Adrenal gland (tissue), 12 donors: ENCODE measurements around the gene RMND5B. TPM values are rescaled to one million over a fixed set of nuclear protein-coding genes. Genes with fewer than 3 reads are reported as not detected.

ENCODE experiments used
- DNase-seq, 7 donors: peaks; one replicate each; pipeline ENCODE4 v3.0.0-alpha.2; 2019 to 2020
- H3K27ac ChIP-seq, 5 donors: fragments of 200-600 bp; sonication (generic) in 4 of 5; 1 replicate in 3 of 5; 2 replicates in 2 of 5; pipeline versions ENCODE4 v1.5.1 to v1.8.0; 2016 to 2020; ENCODE audit warnings: mild to moderate bottlenecking in 1 of 5
- H3K27me3 ChIP-seq: fragments of 200-600 bp; 2 replicates; pipeline ENCODE4 v1.8.0; 2021
- H3K36me3 ChIP-seq, 2 donors: fragments of 200-600 bp; replicated peaks in 1 of 2; 1 replicate in 1 of 2; 2 replicates in 1 of 2; pipeline versions ENCODE4 v1.5.1 to v1.8.0; 2018 to 2022
- H3K4me1 ChIP-seq, 2 donors: fragments of 200-600 bp; replicated peaks in 1 of 2; 1 replicate in 1 of 2; 2 replicates in 1 of 2; pipeline versions ENCODE4 v1.5.1 to v1.8.0; 2018 to 2021
- H3K4me3 ChIP-seq, 4 donors: fragments of 200-600 bp; sonication (generic) in 3 of 4; one replicate each; pipeline ENCODE4 v1.5.1; 2016 to 2018
- H3K9me3 ChIP-seq, 3 donors: fragments of 200-600 bp; sonication (generic) in 1 of 3; replicated peaks in 1 of 3; 1 replicate in 2 of 3; 2 replicates in 1 of 3; pipeline versions ENCODE4 v1.5.1 to v1.8.0; 2016 to 2021
- POLR2A ChIP-seq, 2 donors: fragments of 450-650 bp; IDR thresholded peaks; one replicate each; pipeline ENCODE4 v1.6.1; 2017; ENCODE audit warnings: antibody characterized with exemption in 2 of 2, mild to moderate bottlenecking in 2 of 2, moderate library complexity in 1 of 2
- WGBS, 4 donors: extraction: QIAGEN DNeasy Blood & Tissue Kit in 2 of 4; methylation state at CpG; one replicate each; pipeline versions ENCODE4 v1.1.5 to v1.1.7; 2013 to 2017; 5-methylcytosine and 5-hydroxymethylcytosine counted together
- intact Hi-C, 2 donors: fragments of 100-400 bp; cut with DNase I; formaldehyde crosslinking; loops; one replicate each; pipeline versions ENCODE4 v1.14.1 to v1.15.0; 2022 to 2023
- polyA plus RNA-seq, 3 donors: library from polyadenylated mRNA; stranded (reverse); fragments of 200-250 nt in 2 of 3; fragments of 350-450 nt in 1 of 3; fragmentation: Illumina TruSeq in 1 of 3; extraction: RNeasy Lipid Tissue Mini Kit (QIAGEN cat#74804) in 1 of 3; gene quantifications; one replicate each; pipeline ENCODE4 v1.2.3, GENCODE V29; 2013 to 2014
- total RNA-seq, 9 donors: library from RNA; depleted of rRNA in 4 of 9; stranded (reverse); fragments of >200 nt in 4 of 9; fragments of 120-200 nt in 1 of 9; fragmentation: NEBNext Ultra II Directional in 1 of 9; extraction: Animal tissue kit (Norgen Biotek cat#: 25700) in 1 of 9; gene quantifications; one replicate each; pipeline versions ENCODE4 v1.1.0 to v1.2.4, GENCODE V29; 2013 to 2023
- TF ChIP-seq, protein P1 (sequence below), 6 experiments: fragments of 450-650 bp in 4 of 6; fragments of 200-600 bp in 2 of 6; sonication (generic) in 1 of 6; IDR thresholded peaks; 1 replicate in 5 of 6; 2 replicates in 1 of 6; pipeline versions ENCODE4 v1.5.1 to v1.8.0; 2016 to 2021; ENCODE audit warnings: antibody characterized with exemption in 6 of 6, mild to moderate bottlenecking in 2 of 6, moderate library complexity in 1 of 6
- donor health status: healthy with polysubstance abuse.
- donor health status: Bipolar disorder and iron deficiency.
- donor health status: DM: yes; HTN: yes; CAD: no.
- donor health status: DM: no; HTN: no; CAD: no.
- donor health status: DM: no; HTN: no; CAD: no.
- donor health status: DM: yes; HTN: yes; CAD: no.

The RMND5B gene
- total and polyA plus RNA-seq, 12 donors, result 28.1 to 51.4 (median 37.0) TPM

DNA sequence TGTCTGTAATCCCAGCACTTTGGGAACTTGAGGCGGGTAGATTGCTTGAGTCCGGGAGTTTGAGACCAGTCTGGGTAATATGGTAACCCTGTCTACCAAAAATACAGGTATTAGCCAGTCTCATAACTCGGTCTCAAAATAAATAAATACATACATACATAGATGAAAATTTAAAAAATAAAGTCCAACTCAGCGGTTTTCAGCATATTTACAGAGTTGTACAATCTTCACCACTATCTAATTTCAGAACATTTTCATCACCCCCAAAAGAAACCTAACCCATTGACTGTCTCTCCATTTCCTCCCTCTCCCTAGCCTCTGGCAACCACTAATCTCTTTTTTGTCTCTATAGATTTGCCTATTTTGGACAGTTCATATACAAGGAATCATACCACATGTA is 10.7 kb downstream of the RMND5B start:
- intact Hi-C loops, result no loop called here
- Histone ChIP-seq H3K4me3 (no peak overlapping the region), H3K4me1 (no peaks in the 10 kb centered on the region), H3K27ac (no peak overlapping the region), H3K27me3 (no peaks in the 10 kb centered on the region), H3K9me3 (no peaks in the 10 kb centered on the region), H3K36me3 (peaks cover 0 to 73% of the 10 kb centered on the region in 2 donors)
- WGBS, 4 donors, result 95 to 98% (median 97%) methylated on average over 4 of the region's 4 CpGs
- DNase-seq, result no peak
- no peak for TF ChIP-seq POLR2A (IDR thresholded peaks at IDR 0.05)
- TF ChIP-seq, protein P1, sequence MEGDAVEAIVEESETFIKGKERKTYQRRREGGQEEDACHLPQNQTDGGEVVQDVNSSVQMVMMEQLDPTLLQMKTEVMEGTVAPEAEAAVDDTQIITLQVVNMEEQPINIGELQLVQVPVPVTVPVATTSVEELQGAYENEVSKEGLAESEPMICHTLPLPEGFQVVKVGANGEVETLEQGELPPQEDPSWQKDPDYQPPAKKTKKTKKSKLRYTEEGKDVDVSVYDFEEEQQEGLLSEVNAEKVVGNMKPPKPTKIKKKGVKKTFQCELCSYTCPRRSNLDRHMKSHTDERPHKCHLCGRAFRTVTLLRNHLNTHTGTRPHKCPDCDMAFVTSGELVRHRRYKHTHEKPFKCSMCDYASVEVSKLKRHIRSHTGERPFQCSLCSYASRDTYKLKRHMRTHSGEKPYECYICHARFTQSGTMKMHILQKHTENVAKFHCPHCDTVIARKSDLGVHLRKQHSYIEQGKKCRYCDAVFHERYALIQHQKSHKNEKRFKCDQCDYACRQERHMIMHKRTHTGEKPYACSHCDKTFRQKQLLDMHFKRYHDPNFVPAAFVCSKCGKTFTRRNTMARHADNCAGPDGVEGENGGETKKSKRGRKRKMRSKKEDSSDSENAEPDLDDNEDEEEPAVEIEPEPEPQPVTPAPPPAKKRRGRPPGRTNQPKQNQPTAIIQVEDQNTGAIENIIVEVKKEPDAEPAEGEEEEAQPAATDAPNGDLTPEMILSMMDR (IDR thresholded peaks at IDR 0.05), result no peak

DNA sequence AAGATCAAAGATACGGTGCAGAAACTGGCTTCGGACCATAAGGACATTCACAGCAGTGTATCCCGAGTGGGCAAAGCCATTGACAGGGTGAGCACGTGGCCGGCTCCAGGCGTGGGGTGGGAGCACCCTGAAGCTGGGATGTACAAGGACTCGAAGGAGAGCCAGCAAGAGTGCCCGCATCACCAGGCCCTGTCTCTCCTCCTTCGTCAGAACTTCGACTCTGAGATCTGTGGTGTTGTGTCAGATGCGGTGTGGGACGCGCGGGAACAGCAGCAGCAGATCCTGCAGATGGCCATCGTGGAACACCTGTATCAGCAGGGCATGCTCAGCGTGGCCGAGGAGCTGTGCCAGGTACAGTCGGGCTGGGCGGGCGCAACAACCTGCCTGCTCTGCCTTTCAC is 11.8 kb downstream of the RMND5B start:
- Histone ChIP-seq H3K4me3 (no peak overlapping the region), H3K9me3 (no peaks in the 10 kb centered on the region), H3K36me3 (peaks cover 0 to 84% of the 10 kb centered on the region in 2 donors), H3K4me1 (no peaks in the 10 kb centered on the region), H3K27me3 (no peaks in the 10 kb centered on the region), H3K27ac (no peak overlapping the region)
- intact Hi-C loops, result no loop called here
- TF ChIP-seq, protein P1 (IDR thresholded peaks at IDR 0.05), result no peak
- no peak for TF ChIP-seq POLR2A (IDR thresholded peaks at IDR 0.05)
- WGBS, 4 donors, result 90 to 93% (median 92%) methylated on average over 12 to 20 of the region's 20 CpGs
- DNase-seq, result no peak

DNA sequence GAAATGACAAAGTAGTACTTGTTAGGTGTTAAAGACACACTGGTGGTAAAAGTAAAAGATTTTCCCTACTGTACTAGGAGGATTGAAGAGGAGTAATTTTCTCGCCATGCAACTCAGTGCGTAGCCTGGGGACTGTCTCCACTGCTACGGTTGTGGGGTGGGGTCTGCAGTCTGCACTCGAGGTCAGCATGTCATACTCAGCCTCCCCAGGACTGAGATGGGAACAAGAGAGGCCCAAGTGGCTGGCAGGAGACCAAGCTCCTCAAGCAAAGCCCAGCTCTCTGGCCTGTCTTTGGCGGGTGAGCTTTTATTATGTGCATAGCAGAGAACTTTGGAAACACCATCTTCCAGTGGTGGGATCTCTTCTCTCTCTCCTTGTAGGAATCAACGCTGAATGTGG is 12.4 kb downstream of the RMND5B start:
- no peak overlapping the region for H3K4me3 ChIP-seq
- no peaks in the 10 kb centered on the region for H3K4me1 ChIP-seq
- no peaks in the 10 kb centered on the region for H3K9me3 ChIP-seq
- TF ChIP-seq, protein P1 (IDR thresholded peaks at IDR 0.05), result no peak
- TF ChIP-seq POLR2A (IDR thresholded peaks at IDR 0.05), result no peak
- intact Hi-C loops, result no loop called here
- peaks cover 0 to 86% of the 10 kb centered on the region in 2 donors for H3K36me3 ChIP-seq
- 80 to 88% (median 84%) methylated on average over 6 of the region's 6 CpGs for WGBS, 4 donors
- DNase-seq, result no peak
- no peak overlapping the region for H3K27ac ChIP-seq
- H3K27me3 ChIP-seq, result no peaks in the 10 kb centered on the region

DNA sequence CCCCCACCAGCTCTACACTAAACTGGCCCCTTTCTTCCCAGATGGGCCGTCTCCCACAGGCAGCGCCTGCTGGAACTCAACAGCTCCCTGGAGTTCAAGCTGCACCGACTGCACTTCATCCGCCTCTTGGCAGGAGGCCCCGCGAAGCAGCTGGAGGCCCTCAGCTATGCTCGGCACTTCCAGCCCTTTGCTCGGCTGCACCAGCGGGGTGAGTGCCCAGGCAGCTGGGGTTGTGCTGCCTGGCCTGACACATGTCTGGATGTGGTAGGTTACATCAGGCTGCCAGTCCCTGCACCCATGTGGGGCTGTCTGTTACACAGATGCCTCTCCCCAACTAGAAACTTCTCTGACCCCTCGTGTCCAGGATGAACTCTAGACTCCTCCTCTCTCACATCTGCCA is 13.1 kb downstream of the RMND5B start:
- H3K4me1 ChIP-seq, result no peaks in the 10 kb centered on the region
- DNase-seq, result peak in 2 of 7 donors; percentile 23 to 30
- 69 to 78% (median 74%) methylated on average over 5 to 10 of the region's 10 CpGs for WGBS, 4 donors
- H3K27me3 ChIP-seq, result no peaks in the 10 kb centered on the region
- peaks cover 0 to 88% of the 10 kb centered on the region in 2 donors for H3K36me3 ChIP-seq
- H3K27ac ChIP-seq, result no peak overlapping the region
- no peak overlapping the region for H3K4me3 ChIP-seq
- no peaks in the 10 kb centered on the region for H3K9me3 ChIP-seq
- TF ChIP-seq, protein P1 (IDR thresholded peaks at IDR 0.05), result no peak
- no peak for TF ChIP-seq POLR2A (IDR thresholded peaks at IDR 0.05)
- intact Hi-C loops, result no loop called here
